Measurements from ENCODE around the gene SREBF2. TPM values are rescaled to one million over a fixed set of nuclear protein-coding genes. Genes with fewer than 3 reads are reported as not detected.
"Not testable (repeated sequence)": the region's sequence is repeated elsewhere in the genome, so short reads cannot be mapped to it uniquely, and the experiment has no call there.

Gene SREBF2
- total RNA-seq, 2 experiments from 2014 or later: 108 to 109 TPM

DNA sequence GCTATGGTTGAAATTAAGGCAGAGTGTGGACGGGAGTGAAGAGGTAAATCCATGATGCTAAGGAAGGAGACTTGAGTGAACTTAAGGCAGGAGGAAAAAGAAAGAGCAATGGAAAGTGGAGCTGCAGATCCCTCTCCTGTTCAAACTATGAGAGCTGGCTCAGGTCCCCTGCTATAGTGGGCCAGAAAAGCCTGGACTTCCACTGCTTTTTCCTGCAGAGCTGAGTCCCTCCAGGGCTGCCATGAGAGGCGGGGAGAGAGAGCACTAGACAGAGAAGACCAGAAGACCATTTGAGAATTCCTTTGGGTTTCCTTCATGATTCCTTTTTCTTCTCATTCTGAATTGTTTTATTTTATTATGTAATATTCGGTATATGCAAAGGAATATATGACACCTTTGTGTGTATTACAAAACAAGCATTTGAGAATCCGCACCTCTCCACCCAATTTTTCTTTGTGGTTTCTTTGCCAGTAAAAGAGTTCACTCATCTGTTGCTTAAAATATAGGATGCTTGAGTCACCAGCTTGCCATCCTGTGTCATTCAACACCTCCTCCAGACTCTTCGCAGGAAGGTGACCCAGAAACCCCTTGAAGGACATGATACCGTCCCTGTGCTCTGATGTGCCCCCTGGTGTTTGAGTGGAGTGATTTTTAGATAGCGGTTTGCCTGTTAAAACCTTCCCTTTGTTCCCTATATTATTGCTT lies 24.4 kb downstream of the SREBF2 start:
- peak overlapping the region; percentile 2 for H3K4me3 Mint-ChIP-seq

DNA sequence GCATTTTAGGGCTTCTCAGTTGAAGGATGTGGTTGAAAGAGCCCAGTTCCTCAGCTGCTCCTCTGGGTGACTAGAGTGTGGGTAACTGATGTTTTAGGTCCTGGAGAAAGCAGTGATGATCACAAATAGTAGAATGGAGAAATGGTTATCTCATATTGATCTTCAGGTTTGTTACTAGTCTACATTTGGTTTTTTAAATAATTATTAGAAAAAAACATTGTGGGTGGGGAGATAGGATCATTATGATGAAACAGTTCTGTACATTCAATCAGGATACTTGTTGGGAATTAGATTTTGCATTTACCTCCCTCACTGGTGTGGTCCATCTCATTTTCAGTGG lies 24.9 kb downstream of the SREBF2 start:
- POLR2A ChIA-PET: interaction anchor here (1.0 kb wide), 1 partner anchor 77 kb away, joined by 3 read pairs; no protein-coding TSS in a partner anchor
- Mint-ChIP-seq H3K4me1 (peaks cover 40% of the 10 kb centered on the region), H3K36me3 (peaks cover 2% of the 10 kb centered on the region), H3K4me3 (no peak overlapping the region), H3K27me3 (no peaks in the 10 kb centered on the region), H3K27ac (no peak overlapping the region), H3K9me3 (no peaks in the 10 kb centered on the region)
- DNase-seq: no peak
- ATAC-seq (ENCODE audit: low read depth): no peak

More for the DNA sequence above, 24.4 kb downstream of the SREBF2 start:
- Mint-ChIP-seq H3K27ac (no peak overlapping the region), H3K4me1 (peaks cover 37% of the 10 kb centered on the region), H3K9me3 (no peaks in the 10 kb centered on the region), H3K36me3 (peaks cover 4% of the 10 kb centered on the region), H3K27me3 (no peaks in the 10 kb centered on the region)
- POLR2A ChIA-PET: interaction anchor here (1.0 kb wide), 1 partner anchor 76 kb away, joined by 3 read pairs; no protein-coding TSS in a partner anchor
- DNase-seq: peak; percentile 44
- ATAC-seq (ENCODE audit: low read depth): peak; percentile 69

DNA sequence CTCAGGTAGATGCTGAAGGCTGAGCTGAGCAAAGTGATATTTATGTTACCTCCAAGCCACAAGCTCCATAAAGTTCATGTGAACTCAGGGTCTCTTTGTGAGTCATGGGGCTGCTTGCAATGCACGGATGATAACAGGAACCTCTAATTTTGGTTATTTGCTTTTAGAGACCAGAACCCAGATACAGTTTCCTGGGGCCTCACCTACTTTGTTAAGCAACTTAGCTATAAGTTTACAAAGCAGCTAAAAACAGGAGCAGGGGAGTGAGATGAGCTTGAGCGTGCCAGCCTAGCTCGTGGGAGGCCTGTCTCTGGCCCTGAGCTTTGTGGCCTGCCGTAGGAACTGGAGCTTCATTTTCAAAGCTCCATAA lies 29.2 kb downstream of the SREBF2 start:
- Mint-ChIP-seq H3K27ac (no peak overlapping the region), H3K9me3 (no peaks in the 10 kb centered on the region), H3K4me1 (peaks cover 37% of the 10 kb centered on the region), H3K36me3 (peaks cover 10% of the 10 kb centered on the region), H3K27me3 (no peaks in the 10 kb centered on the region), H3K4me3 (peak overlapping the region; percentile 42)
- POLR2A ChIA-PET: interaction anchor here (0.6 to 2.0 kb wide), 10 partner anchors 10 to 195 kb away, joined by 3 to 13 read pairs (median 3); partner anchors contain the start of genes CCDC134 and SREBF2
- DNase-seq (no peak), ATAC-seq (ENCODE audit: low read depth) (peak; percentile 51)

DNA sequence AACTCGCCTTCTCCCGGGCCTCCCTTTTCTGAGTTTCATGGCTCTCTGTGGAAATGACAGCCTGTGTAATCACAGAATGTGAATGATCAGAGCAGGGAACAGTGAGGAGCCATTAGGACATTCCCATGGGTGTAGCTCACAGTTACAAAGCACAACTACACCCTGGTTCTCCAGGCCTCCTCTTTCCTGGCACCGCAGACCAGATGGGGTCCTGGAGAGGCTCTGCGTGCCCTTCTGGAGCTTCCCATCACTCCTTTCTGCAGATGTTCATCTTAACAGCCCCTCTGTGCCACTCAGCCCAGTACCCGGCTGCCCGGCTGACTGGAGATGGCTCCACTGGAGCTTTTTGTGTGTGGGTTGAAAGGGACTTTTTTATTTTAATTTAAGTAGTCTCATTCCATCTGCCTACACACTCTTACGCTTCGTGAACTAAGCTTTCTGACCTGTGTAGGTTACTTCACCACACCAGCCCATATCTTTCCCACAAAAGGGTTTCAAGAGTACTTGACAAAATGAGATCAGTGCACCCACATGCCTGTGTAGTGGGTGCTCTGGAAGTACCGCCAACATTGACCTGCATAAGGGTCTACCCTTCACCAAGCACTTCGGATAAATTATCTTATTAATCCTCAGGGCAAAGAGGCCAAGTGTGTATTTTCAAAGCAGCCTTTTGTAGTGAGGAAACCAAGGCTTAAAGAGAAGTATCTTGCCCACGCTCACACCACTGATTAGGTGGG lies 29.8 kb downstream of the SREBF2 start:
- no peaks in the 10 kb centered on the region for H3K9me3 Mint-ChIP-seq
- DNase-seq (peak; percentile 33), ATAC-seq (ENCODE audit: low read depth) (peak; percentile 35)
- POLR2A ChIA-PET: interaction anchor here (0.6 to 2.0 kb wide), 10 partner anchors 10 to 196 kb away, joined by 3 to 13 read pairs (median 3); partner anchors contain the start of genes CCDC134 and SREBF2
- no peaks in the 10 kb centered on the region for H3K27me3 Mint-ChIP-seq
- H3K4me3 Mint-ChIP-seq: peak overlapping the region; percentile 42
- peaks cover 10% of the 10 kb centered on the region for H3K36me3 Mint-ChIP-seq
- H3K27ac Mint-ChIP-seq: no peak overlapping the region
- peaks cover 34% of the 10 kb centered on the region for H3K4me1 Mint-ChIP-seq

DNA sequence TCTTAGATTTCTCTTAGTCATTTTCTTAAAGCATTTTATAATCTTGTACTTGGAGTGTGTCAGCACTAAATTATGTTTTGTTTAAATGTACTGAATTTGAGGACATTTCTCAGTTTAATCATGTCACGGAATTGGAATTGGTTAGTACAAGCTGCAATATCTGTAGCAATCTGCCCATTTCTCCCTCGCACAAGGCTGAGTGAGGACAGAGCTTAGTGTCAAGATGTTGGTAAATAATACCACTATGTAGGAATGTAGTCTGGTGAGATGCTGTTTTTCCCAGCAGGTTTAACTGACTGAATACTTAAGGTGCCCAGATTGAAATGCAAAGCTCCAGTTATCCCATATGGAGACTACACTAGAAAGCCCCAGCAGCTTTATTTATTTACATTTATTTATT lies 30.6 kb downstream of the SREBF2 start:
- Mint-ChIP-seq H3K27ac (no peak overlapping the region), H3K4me1 (peaks cover 27% of the 10 kb centered on the region), H3K27me3 (no peaks in the 10 kb centered on the region), H3K36me3 (peaks cover 11% of the 10 kb centered on the region), H3K9me3 (no peaks in the 10 kb centered on the region), H3K4me3 (no peak overlapping the region)
- no peak for DNase-seq
- POLR2A ChIA-PET: interaction anchor here (2.0 kb wide), 1 partner anchor 83 kb away, joined by 13 read pairs; no protein-coding TSS in a partner anchor
- ATAC-seq (ENCODE audit: low read depth): no peak

DNA sequence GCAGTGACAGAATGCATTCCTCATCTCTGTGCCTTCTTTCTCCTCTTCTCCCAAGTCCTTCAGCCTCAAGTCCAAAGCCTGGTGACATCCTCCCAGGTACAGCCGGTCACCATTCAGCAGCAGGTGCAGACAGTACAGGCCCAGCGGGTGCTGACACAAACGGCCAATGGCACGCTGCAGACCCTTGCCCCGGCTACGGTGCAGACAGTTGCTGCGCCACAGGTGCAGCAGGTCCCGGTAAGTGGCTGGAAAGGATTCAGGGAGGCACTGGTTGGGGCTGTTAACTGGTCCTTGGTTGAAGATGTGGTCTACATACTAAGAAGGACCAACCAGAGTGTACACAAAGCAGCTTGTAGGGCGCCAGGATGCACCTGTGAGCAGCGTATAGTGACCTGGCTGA lies 35.7 kb downstream of the SREBF2 start:
- Mint-ChIP-seq H3K27ac (no peak overlapping the region), H3K27me3 (no peaks in the 10 kb centered on the region), H3K9me3 (no peaks in the 10 kb centered on the region), H3K4me1 (peaks cover 8% of the 10 kb centered on the region), H3K36me3 (peaks cover 28% of the 10 kb centered on the region), H3K4me3 (no peak overlapping the region)
- DNase-seq: no peak
- no peak for ATAC-seq (ENCODE audit: low read depth)
- POLR2A ChIA-PET: no interaction called here

DNA sequence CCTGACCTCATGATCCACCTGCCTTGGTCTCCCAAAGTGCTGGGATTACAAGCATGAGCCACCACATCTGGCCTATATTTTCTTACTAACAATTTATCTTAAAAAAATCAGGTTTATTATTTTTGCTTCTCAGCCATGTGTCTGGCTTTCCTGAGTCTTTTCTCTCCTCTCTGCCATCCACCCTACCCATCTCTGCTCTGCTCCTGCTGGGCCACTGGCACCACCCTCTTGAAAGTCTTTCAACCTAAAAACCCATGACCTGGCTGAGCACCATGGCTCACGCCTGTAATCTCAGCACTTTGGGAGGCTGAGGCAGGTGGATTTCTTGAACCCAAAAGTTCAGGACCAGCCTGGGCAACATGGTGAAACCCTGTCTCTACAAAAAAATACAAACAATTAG lies 37.2 kb downstream of the SREBF2 start:
- ATAC-seq (ENCODE audit: low read depth); H3K4me1 Mint-ChIP-seq; POLR2A ChIA-PET; DNase-seq; H3K4me3 Mint-ChIP-seq; H3K9me3 Mint-ChIP-seq; H3K27me3 Mint-ChIP-seq; H3K27ac Mint-ChIP-seq: not testable (repeated sequence)
- H3K36me3 Mint-ChIP-seq: peaks cover 32% of the 10 kb centered on the region

DNA sequence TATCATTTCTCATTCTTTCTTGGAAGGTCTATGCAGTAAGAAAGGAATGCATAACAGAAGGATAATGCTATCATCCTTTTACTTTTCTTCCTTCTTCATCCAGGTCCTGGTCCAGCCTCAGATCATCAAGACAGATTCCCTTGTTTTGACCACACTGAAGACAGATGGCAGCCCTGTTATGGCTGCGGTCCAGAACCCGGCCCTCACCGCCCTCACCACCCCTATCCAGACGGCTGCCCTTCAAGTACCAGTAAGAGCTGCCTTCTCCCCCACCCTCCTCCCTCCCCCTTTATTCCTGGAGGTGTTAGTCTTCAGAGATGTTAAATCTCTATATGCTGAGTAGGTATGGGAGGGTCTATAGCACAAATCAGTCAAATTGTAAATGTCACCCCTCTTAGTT lies 37.9 kb downstream of the SREBF2 start:
- Mint-ChIP-seq H3K36me3 (peaks cover 36% of the 10 kb centered on the region), H3K4me3 (no peak overlapping the region), H3K27me3 (no peaks in the 10 kb centered on the region), H3K27ac (no peak overlapping the region), H3K4me1 (peaks cover 8% of the 10 kb centered on the region), H3K9me3 (no peaks in the 10 kb centered on the region)
- ATAC-seq (ENCODE audit: low read depth): no peak
- no peak for DNase-seq
- POLR2A ChIA-PET: no interaction called here

DNA sequence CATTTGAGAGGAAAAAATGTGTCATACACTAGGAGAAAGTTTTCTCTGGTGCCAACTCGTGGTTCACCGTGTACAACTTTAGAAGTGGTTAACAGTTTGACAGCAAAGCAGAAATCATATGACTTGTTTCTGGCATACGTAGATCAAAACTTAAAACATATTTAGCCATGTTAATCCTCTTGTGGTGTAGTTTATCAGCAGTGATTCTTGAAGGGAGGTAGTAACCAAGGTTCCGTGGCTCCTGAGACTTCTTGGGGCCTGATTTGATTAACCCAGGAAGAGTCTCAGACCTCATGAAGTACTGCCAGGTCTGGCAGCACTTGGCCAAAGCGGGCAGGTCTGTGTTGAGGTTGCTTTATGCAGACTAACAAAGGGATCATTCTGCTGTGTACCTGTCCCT lies 40.5 kb downstream of the SREBF2 start:
- H3K4me1 Mint-ChIP-seq: peaks cover 8% of the 10 kb centered on the region
- DNase-seq: no peak
- H3K4me3 Mint-ChIP-seq: no peak overlapping the region
- H3K9me3 Mint-ChIP-seq: no peaks in the 10 kb centered on the region
- peaks cover 39% of the 10 kb centered on the region for H3K36me3 Mint-ChIP-seq
- POLR2A ChIA-PET: interaction anchor here (1.3 kb wide), 1 partner anchor 11 kb away, joined by 5 read pairs; no protein-coding TSS in a partner anchor
- ATAC-seq (ENCODE audit: low read depth): peak; percentile 60
- no peaks in the 10 kb centered on the region for H3K27me3 Mint-ChIP-seq
- H3K27ac Mint-ChIP-seq: no peak overlapping the region

DNA sequence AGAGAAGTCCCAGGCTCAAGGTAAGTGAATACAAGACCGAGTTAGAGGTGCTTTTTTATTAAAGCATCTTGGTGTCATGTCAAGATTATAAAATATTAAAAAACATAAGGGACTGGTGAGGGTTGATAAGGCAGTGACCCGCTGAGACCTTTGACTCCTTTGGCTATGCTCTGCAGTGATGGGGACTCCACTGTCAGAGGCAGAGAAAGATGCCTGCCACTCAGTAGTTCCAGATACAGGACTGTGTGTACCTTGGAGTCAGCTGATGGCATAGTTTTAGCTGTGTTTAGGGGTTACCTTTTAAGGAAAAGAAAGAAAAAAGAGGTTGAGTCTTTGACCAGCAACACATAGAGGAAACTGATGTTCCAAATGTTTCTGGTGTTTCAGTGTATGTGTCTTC lies 41.2 kb downstream of the SREBF2 start:
- DNase-seq (no peak), ATAC-seq (ENCODE audit: low read depth) (no peak)
- H3K4me3 Mint-ChIP-seq: no peak overlapping the region
- H3K27me3 Mint-ChIP-seq: no peaks in the 10 kb centered on the region
- H3K27ac Mint-ChIP-seq: peak overlapping the region; percentile 60
- POLR2A ChIA-PET: no interaction called here
- H3K9me3 Mint-ChIP-seq: no peaks in the 10 kb centered on the region
- peaks cover 8% of the 10 kb centered on the region for H3K4me1 Mint-ChIP-seq
- peaks cover 38% of the 10 kb centered on the region for H3K36me3 Mint-ChIP-seq

DNA sequence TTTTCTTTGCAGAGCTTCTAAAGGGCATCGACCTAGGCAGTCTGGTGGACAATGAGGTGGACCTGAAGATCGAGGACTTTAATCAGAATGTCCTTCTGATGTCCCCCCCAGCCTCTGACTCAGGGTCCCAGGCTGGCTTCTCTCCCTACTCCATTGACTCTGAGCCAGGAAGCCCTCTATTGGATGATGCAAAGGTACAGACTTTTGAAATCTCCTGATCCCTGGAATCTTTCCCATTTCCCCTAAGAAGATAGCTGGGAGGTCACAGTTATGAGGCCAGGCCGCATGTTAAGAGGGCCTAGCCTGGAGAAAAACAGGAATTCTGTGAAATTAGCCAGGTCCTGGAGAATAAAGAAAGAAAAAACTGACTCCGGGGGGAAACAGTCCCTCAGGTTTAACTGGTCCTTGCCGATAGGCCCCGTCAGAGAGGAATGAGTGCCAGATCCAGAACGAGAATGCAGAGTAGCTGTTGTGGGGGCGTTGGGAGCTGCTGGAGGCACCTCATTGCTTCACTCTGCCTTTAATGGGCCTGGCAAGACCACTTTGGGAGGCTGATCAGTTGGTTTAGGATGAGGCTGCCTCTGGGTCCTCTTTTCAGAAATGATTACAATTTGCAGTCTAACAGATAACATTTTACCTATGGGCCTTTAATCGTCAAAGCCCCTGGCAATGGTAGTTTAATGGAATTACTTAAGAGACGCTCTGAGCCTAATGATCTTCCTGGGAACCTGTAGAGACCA lies 42.8 kb downstream of the SREBF2 start:
- no peaks in the 10 kb centered on the region for H3K27me3 Mint-ChIP-seq
- H3K27ac Mint-ChIP-seq: no peak overlapping the region
- H3K4me1 Mint-ChIP-seq: peaks cover 8% of the 10 kb centered on the region
- POLR2A ChIA-PET: no interaction called here
- no peak for ATAC-seq (ENCODE audit: low read depth)
- DNase-seq: no peak
- no peak overlapping the region for H3K4me3 Mint-ChIP-seq
- H3K36me3 Mint-ChIP-seq: peaks cover 36% of the 10 kb centered on the region
- H3K9me3 Mint-ChIP-seq: no peaks in the 10 kb centered on the region

DNA sequence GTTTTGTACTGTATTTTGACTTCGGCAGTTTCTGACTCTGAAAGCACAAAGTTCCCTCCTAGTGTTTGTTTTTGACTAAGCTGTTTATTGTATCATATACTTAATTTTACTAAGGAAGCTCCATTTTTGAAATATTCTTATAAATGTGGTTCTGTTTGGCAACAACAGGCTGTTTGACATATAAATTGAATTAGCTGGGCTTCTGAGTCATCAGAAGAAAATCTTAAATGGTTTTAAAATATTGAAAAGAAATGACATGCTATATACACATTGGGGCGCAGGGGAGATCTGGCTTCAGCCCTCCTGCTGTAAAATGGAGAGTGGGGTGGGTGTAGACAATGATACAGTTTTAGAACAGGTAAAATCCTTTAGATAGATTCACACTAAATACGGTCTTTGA lies 43.4 kb downstream of the SREBF2 start:
- Mint-ChIP-seq H3K36me3 (peaks cover 34% of the 10 kb centered on the region), H3K27ac (no peak overlapping the region), H3K9me3 (no peaks in the 10 kb centered on the region), H3K27me3 (no peaks in the 10 kb centered on the region), H3K4me1 (peaks cover 8% of the 10 kb centered on the region), H3K4me3 (no peak overlapping the region)
- POLR2A ChIA-PET: no interaction called here
- no peak for DNase-seq
- no peak for ATAC-seq (ENCODE audit: low read depth)

DNA sequence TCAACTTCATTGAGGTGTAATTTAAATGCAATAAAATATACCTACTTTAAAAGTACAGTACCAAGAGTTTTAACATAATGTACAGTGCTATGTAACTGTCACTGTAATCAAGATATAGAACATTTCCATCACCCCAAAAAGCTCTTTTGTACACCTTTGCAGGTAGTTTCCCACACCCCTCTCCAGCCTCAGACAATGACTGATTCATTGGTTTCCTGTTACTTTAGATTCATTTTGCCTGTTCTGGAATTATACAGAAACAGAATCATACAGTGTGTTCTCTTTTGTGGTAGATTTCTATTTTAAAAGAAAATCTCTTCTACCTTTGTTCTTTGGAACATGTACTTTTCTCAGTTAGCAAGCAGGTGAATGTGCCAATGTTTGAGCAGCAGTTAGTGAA lies 43.8 kb downstream of the SREBF2 start:
- no peak overlapping the region for H3K27ac Mint-ChIP-seq
- peaks cover 36% of the 10 kb centered on the region for H3K36me3 Mint-ChIP-seq
- no peak for ATAC-seq (ENCODE audit: low read depth)
- H3K27me3 Mint-ChIP-seq: no peaks in the 10 kb centered on the region
- DNase-seq: no peak
- POLR2A ChIA-PET: no interaction called here
- H3K9me3 Mint-ChIP-seq: no peaks in the 10 kb centered on the region
- H3K4me1 Mint-ChIP-seq: peaks cover 8% of the 10 kb centered on the region
- no peak overlapping the region for H3K4me3 Mint-ChIP-seq

All from activated naive CD8-positive, alpha-beta T cell treated with anti-CD3 and anti-CD28 coated beads, Interleukin-2, amount 10 ng/mL, durations not matched to agents 7 days and 5 days (primary cell).